T-cell (primary cell): ENCODE results near the gene PNMA1. TPM values are rescaled to one million over a fixed set of nuclear protein-coding genes. Genes with fewer than 3 reads are reported as not detected.
A peak's percentile ranks its signal among the peaks of the same experiment; 100 is the strongest.

Experiments
- ATAC-seq, 4 experiments: fragments of 200-7000 bp in 3 of 4; fragments of 150-1000 bp in 1 of 4; cut with Tn5 transposase; replicated peaks in 1 of 4; 1 replicate in 3 of 4; 2 replicates in 1 of 4; pipeline ENCODE4 v1.10.0; 2021; ENCODE audit warnings: moderate library complexity in 3 of 4, mild to moderate bottlenecking in 2 of 4, moderate number of reproducible peaks in 1 of 4
- CTCF ChIA-PET, 2 donors: fragments of 300-600 bp; sonication (Branson Sonifier 250); formaldehyde crosslinking; loops; one replicate each; lab custom pipeline; 2022; ENCODE audit warnings: antibody characterized with exemption in 2 of 2; lab: Charles Lee
- POLR2A ChIA-PET, 2 donors: fragments of 300-600 bp; sonication (Branson Sonifier 250); formaldehyde crosslinking; loops; one replicate each; lab custom pipeline; 2022; ENCODE audit warnings: antibody characterized with exemption in 2 of 2; lab: Charles Lee
- DNase-seq, 35 experiments: peaks; one replicate each; pipeline versions ENCODE4 v3.0.0 to v3.0.0-alpha.2; 2013 to 2023
- H3K27ac ChIP-seq: one replicate; pipeline ENCODE4 v1.5.1; 2013; ENCODE audit warnings: low read length
- H3K27me3 ChIP-seq, 2 experiments: replicated peaks in 1 of 2; 1 replicate in 1 of 2; 2 replicates in 1 of 2; pipeline versions ENCODE4 v1.6.1 to v1.7.0; 2013; ENCODE audit warnings: low read length in 1 of 2, mixed read lengths in 1 of 2; ENCODE audit not compliant: control insufficient read depth in 2 of 2, insufficient read depth in 2 of 2; ENCODE audit errors: extremely low read depth in 1 of 2
- H3K36me3 ChIP-seq, 2 donors: 1 replicate in 1 of 2; 2 replicates in 1 of 2; pipeline versions ENCODE4 v1.6.1 to v1.7.0; 2013; ENCODE audit warnings: low read length in 1 of 2; ENCODE audit not compliant: control insufficient read depth in 2 of 2, insufficient read depth in 1 of 2; ENCODE audit errors: extremely low read depth in 1 of 2
- H3K4me1 ChIP-seq, 2 experiments: 1 replicate in 1 of 2; 2 replicates in 1 of 2; pipeline versions ENCODE4 v1.6.1 to v1.7.0; 2013; ENCODE audit warnings: low read length in 2 of 2, mixed read lengths in 1 of 2; ENCODE audit not compliant: insufficient read depth in 2 of 2, control insufficient read depth in 1 of 2; ENCODE audit errors: extremely low read depth in 1 of 2
- H3K4me3 ChIP-seq, 2 donors: 1 replicate in 1 of 2; 2 replicates in 1 of 2; pipeline versions ENCODE4 v1.5.1 to v1.7.0; 2013; ENCODE audit warnings: mild to moderate bottlenecking in 2 of 2, low read length in 1 of 2, moderate library complexity in 1 of 2; ENCODE audit not compliant: control insufficient read depth in 1 of 2; ENCODE audit errors: extremely low read depth in 1 of 2
- H3K9me3 ChIP-seq: 2 replicates; pipeline ENCODE4 v1.7.0; 2013
- H3K27ac Mint-ChIP-seq, 2 donors: one replicate each; pipeline ENCODE4 v1.8.0; 2020 to 2021; ENCODE audit warnings: mild to moderate bottlenecking in 2 of 2, mixed read lengths in 2 of 2
- H3K27me3 Mint-ChIP-seq, 2 donors: one replicate each; pipeline ENCODE4 v1.8.0; 2021 to 2022; ENCODE audit warnings: mixed read lengths in 2 of 2
- H3K36me3 Mint-ChIP-seq: one replicate; pipeline ENCODE4 v1.8.0; 2021; ENCODE audit warnings: mixed read lengths
- H3K4me1 Mint-ChIP-seq, 3 donors: one replicate each; pipeline ENCODE4 v1.8.0; 2020 to 2022; ENCODE audit warnings: mixed read lengths in 3 of 3, mild to moderate bottlenecking in 1 of 3
- H3K4me3 Mint-ChIP-seq, 3 donors: one replicate each; pipeline ENCODE4 v1.8.0; 2020 to 2022; ENCODE audit warnings: mild to moderate bottlenecking in 3 of 3, mixed read lengths in 3 of 3, moderate library complexity in 3 of 3
- H3K9me3 Mint-ChIP-seq, 3 donors: one replicate each; pipeline ENCODE4 v1.8.0; 2020 to 2022; ENCODE audit warnings: mixed read lengths in 3 of 3
- WGBS: methylation state at CpG from one replicate; pipeline ENCODE4 v1.1.5; 2013; ENCODE audit warnings: missing lambda C conversion rate; ENCODE audit not compliant: insufficient coverage; 5-methylcytosine and 5-hydroxymethylcytosine counted together
- total RNA-seq, 35 experiments: library from RNA in 6 of 35; stranded (reverse) in 6 of 35; fragments of 120-200 nt in 1 of 35; gene quantifications; one replicate each; pipeline versions ENCODE4 v1.2.1 to v1.2.4 and lab custom pipeline; 2013 to 2026

The PNMA1 gene
- total RNA-seq, 5 donors from 2014 or later (not counting 1 experiment from before 2014, with no cell fraction given), result 36.2 to 57.9 (median 53.4) TPM

DNA sequence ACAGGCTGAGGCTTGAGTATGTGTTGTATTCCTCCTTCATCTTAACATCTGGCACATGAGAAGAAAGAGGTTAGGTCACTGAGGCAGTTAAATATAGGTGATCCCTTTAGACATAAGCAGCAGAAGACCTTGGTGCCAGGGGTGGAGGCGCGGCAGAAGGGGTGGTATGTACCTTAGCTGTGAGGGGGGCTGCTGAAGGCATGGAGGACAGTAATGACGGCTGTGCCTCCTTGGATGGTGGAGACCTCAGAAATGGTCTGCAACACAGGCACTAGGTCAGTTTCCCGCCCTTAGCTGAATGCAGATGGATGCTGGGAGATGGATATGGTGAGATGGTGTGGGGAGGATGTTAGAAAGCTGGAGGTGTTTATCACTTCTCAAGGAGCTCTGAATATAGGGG, 1.5 kb upstream of the PNMA1 start:
- Mint-ChIP-seq H3K4me3 (no peak overlapping the region), H3K36me3 (peaks cover 14% of the 10 kb centered on the region), H3K9me3 (no peaks in the 10 kb centered on the region), H3K4me1 (peaks cover 16 to 22% (median 17%) of the 10 kb centered on the region in 3 donors), H3K27me3 (no peaks in the 10 kb centered on the region), H3K27ac (peak overlapping the region; percentile 8 to 34)
- ChIA-PET CTCF (interaction anchor here in 1 of 2 donors (0.6 kb wide), 2 partner anchors 48 to 123 kb away, joined by 3 to 9 read pairs; no protein-coding TSS in a partner anchor), POLR2A (interaction anchor here (0.5 to 0.6 kb wide), 3 partner anchors 72 to 276 kb away, joined by 3 to 6 read pairs (median 6); no protein-coding TSS in a partner anchor)
- no peak overlapping the region for H3K4me3 ChIP-seq
- 97% methylated on average over 4 of the region's 4 CpGs for WGBS
- peaks cover 0 to 2% of the 10 kb centered on the region in 2 experiments for H3K27me3 ChIP-seq
- no peak overlapping the region for H3K27ac ChIP-seq
- DNase-seq (peak in 1 of 35 experiments; percentile 9), ATAC-seq (no peak)
- H3K9me3 ChIP-seq, result no peaks in the 10 kb centered on the region
- peaks cover 12 to 28% of the 10 kb centered on the region in 2 experiments for H3K4me1 ChIP-seq
- peaks cover 10 to 43% of the 10 kb centered on the region in 2 donors for H3K36me3 ChIP-seq

- Histone ChIP-seq H3K4me3 (no peak overlapping the region), H3K27ac (peak overlapping the region; percentile 68), H3K9me3 (no peaks in the 10 kb centered on the region), H3K36me3 (peaks cover 6 to 33% of the 10 kb centered on the region in 2 donors), H3K27me3 (peaks cover 0 to 2% of the 10 kb centered on the region in 2 experiments), H3K4me1 (peaks cover 12 to 30% of the 10 kb centered on the region in 2 experiments)
- POLR2A ChIA-PET, result interaction anchor here in 1 of 2 donors (0.6 to 0.7 kb wide), 3 partner anchors 36 to 1209 kb away, joined by 3 to 5 read pairs (median 4); a partner anchor contains a TSS
- Mint-ChIP-seq H3K4me1 (peaks cover 24 to 29% (median 26%) of the 10 kb centered on the region in 3 donors), H3K27me3 (no peaks in the 10 kb centered on the region), H3K9me3 (no peaks in the 10 kb centered on the region), H3K27ac (peak overlapping the region; percentile 81 to 82), H3K4me3 (peak overlapping the region; percentile 72 to 99 (median 81)), H3K36me3 (peaks cover 16% of the 10 kb centered on the region)
- CTCF ChIA-PET, result interaction anchor here (0.6 to 1.2 kb wide), 4 partner anchors 39 to 73 kb away, joined by 3 read pairs; no protein-coding TSS in a partner anchor
- no peak for DNase-seq
- no CpG with 5 or more reads among the region's 7 CpGs for WGBS
- peak in 1 of 4 experiments; percentile 5 for ATAC-seq
These were observed 485 bp upstream of the PNMA1 start for GRCh38 chr14:73714656-73715081.

GRCh38 chr14:73713206-73713802, 880 bp downstream of the PNMA1 start:
- Histone ChIP-seq H3K4me3 (peak overlapping the region; percentile 57 to 71), H3K27ac (peak overlapping the region; percentile 65), H3K9me3 (no peaks in the 10 kb centered on the region), H3K27me3 (peaks cover 0 to 2% of the 10 kb centered on the region in 2 experiments), H3K4me1 (peaks cover 12 to 30% of the 10 kb centered on the region in 2 experiments), H3K36me3 (peaks cover 0 to 22% of the 10 kb centered on the region in 2 donors)
- ChIA-PET CTCF (interaction anchor here (0.6 to 2.3 kb wide), 8 partner anchors 10 to 330 kb away, joined by 3 to 7 read pairs (median 4); no protein-coding TSS in a partner anchor), POLR2A (interaction anchor here in 1 of 2 donors (0.9 kb wide), 1 partner anchor 237 kb away, joined by 4 read pairs; the partner anchor contains the start of genes COQ6 and FAM161B)
- H3K27me3 Mint-ChIP-seq, result no peaks in the 10 kb centered on the region
- H3K27ac Mint-ChIP-seq, result peak overlapping the region; percentile 85 to 92
- 5% methylated on average over 19 of the region's 21 CpGs for WGBS
- peaks cover 24 to 38% (median 26%) of the 10 kb centered on the region in 3 donors for H3K4me1 Mint-ChIP-seq
- no peak for ATAC-seq
- peak in 3 of 35 experiments; percentile 15 to 54 (median 38) for DNase-seq
- H3K4me3 Mint-ChIP-seq, result peak overlapping the region; percentile 94 to 99 (median 99)
- peaks cover 10% of the 10 kb centered on the region for H3K36me3 Mint-ChIP-seq
- H3K9me3 Mint-ChIP-seq, result no peaks in the 10 kb centered on the region

- H3K4me3 ChIP-seq, result peak overlapping the region; percentile 57 to 71
- H3K36me3 ChIP-seq, result peaks cover 0 to 15% of the 10 kb centered on the region in 2 donors
- WGBS, result 4% methylated on average over 18 of the region's 20 CpGs
- peak overlapping the region; percentile 85 to 92 for H3K27ac Mint-ChIP-seq
- DNase-seq, result peak in 5 of 35 experiments; percentile 13 to 41 (median 17)
- H3K4me3 Mint-ChIP-seq, result peak overlapping the region; percentile 94 to 99 (median 99)
- H3K4me1 Mint-ChIP-seq, result peaks cover 24 to 40% (median 26%) of the 10 kb centered on the region in 3 donors
- no peaks in the 10 kb centered on the region for H3K9me3 Mint-ChIP-seq
- H3K27me3 ChIP-seq, result no peaks in the 10 kb centered on the region
- ChIA-PET POLR2A (interaction anchor here (0.6 to 0.9 kb wide), 2 partner anchors 31 to 237 kb away, joined by 4 to 7 read pairs; partner anchors contain the start of genes COQ6 (in 1 of the 2) and FAM161B (in 1 of the 2)), CTCF (interaction anchor here (0.6 to 2.3 kb wide), 7 partner anchors 11 to 144 kb away, joined by 3 to 7 read pairs (median 4); no protein-coding TSS in a partner anchor)
- H3K27ac ChIP-seq, result peak overlapping the region; percentile 65
- ATAC-seq, result peak in 3 of 4 experiments; percentile 7 to 15 (median 8)
- peaks cover 12 to 30% of the 10 kb centered on the region in 2 experiments for H3K4me1 ChIP-seq
- H3K36me3 Mint-ChIP-seq, result peaks cover 8% of the 10 kb centered on the region
- no peaks in the 10 kb centered on the region for H3K9me3 ChIP-seq
- no peaks in the 10 kb centered on the region for H3K27me3 Mint-ChIP-seq
These were observed 1.5 kb downstream of the PNMA1 start for GRCh38 chr14:73712540-73713180.

GRCh38 chr14:73712071-73712506, 2.1 kb downstream of the PNMA1 start:
- DNase-seq (peak in 1 of 35 experiments; percentile 45), ATAC-seq (peak in 1 of 4 experiments; percentile 20)
- Mint-ChIP-seq H3K4me1 (peaks cover 24 to 40% (median 26%) of the 10 kb centered on the region in 3 donors), H3K9me3 (no peaks in the 10 kb centered on the region), H3K4me3 (peak overlapping the region; percentile 94 to 99 (median 99)), H3K27me3 (no peaks in the 10 kb centered on the region), H3K27ac (peak overlapping the region; percentile 85 to 92), H3K36me3 (peaks cover 5% of the 10 kb centered on the region)
- Histone ChIP-seq H3K36me3 (peaks cover 0 to 10% of the 10 kb centered on the region in 2 donors), H3K27me3 (no peaks in the 10 kb centered on the region), H3K4me3 (peak overlapping the region; percentile 57 to 71), H3K9me3 (no peaks in the 10 kb centered on the region), H3K4me1 (peaks cover 12 to 30% of the 10 kb centered on the region in 2 experiments), H3K27ac (peak overlapping the region; percentile 65)
- ChIA-PET POLR2A (interaction anchor here in 1 of 2 donors (0.6 kb wide), 1 partner anchor 30 kb away, joined by 7 read pairs; no protein-coding TSS in a partner anchor), CTCF (interaction anchor here in 1 of 2 donors (1.0 to 2.3 kb wide), 4 partner anchors 37 to 46 kb away, joined by 3 to 7 read pairs (median 4); no protein-coding TSS in a partner anchor)
- under 1% methylated on average over 9 of the region's 11 CpGs for WGBS
